ENCODE measurements around the gene RAD51B. TPM values are rescaled to one million over a fixed set of nuclear protein-coding genes. Genes with fewer than 3 reads are reported as not detected.

Gene RAD51B
- total RNA-seq, 1 experiment from 2014 or later = 29.9 TPM

GRCh38 chr14:68507544-68508081 lies 688.0 kb downstream of the RAD51B start:
- TF ChIP-seq, protein P1, sequence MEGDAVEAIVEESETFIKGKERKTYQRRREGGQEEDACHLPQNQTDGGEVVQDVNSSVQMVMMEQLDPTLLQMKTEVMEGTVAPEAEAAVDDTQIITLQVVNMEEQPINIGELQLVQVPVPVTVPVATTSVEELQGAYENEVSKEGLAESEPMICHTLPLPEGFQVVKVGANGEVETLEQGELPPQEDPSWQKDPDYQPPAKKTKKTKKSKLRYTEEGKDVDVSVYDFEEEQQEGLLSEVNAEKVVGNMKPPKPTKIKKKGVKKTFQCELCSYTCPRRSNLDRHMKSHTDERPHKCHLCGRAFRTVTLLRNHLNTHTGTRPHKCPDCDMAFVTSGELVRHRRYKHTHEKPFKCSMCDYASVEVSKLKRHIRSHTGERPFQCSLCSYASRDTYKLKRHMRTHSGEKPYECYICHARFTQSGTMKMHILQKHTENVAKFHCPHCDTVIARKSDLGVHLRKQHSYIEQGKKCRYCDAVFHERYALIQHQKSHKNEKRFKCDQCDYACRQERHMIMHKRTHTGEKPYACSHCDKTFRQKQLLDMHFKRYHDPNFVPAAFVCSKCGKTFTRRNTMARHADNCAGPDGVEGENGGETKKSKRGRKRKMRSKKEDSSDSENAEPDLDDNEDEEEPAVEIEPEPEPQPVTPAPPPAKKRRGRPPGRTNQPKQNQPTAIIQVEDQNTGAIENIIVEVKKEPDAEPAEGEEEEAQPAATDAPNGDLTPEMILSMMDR (conservative IDR thresholded peaks at IDR 0.05) = no peak
- TF ChIP-seq EZH2 (IDR thresholded peaks at IDR 0.05; ENCODE audit: low read depth) = no peak
- Histone ChIP-seq H3K36me3 (ENCODE audit: low read depth) (no peaks in the 10 kb centered on the region), H3K9me2 (ENCODE audit: insufficient read depth) (no peaks in the 10 kb centered on the region), H3K9me3 (ENCODE audit: insufficient read depth, low read depth) (no peaks in the 10 kb centered on the region), H3K4me3 (no peak overlapping the region), H4K20me1 (ENCODE audit: insufficient read depth) (no peaks in the 10 kb centered on the region), H2AFZ (no peak overlapping the region), H3F3A (ENCODE audit: insufficient read depth, low read depth) (peaks cover 9% of the 10 kb centered on the region; the same call in 1 of the 2 replicates), H3K4me2 (no peak overlapping the region), H3K79me2 (ENCODE audit: low read depth) (no peaks in the 10 kb centered on the region), H3K27me3 (ENCODE audit: insufficient read depth, low read depth) (no peaks in the 10 kb centered on the region), H3K4me1 (replicated peaks; ENCODE audit: insufficient read depth) (peaks cover 29% of the 10 kb centered on the region), H3K27ac (no peak overlapping the region)
- BruUV-seq (replicated peaks) = no TSS peak
- POLR2A ChIA-PET (ENCODE audit: unreplicated experiment) = interaction anchor here (0.6 kb wide), 1 partner anchor 39 kb away, joined by 3 read pairs; no protein-coding TSS in a partner anchor
- DNase-seq = no peak
- CTCF ChIA-PET = no interaction called here
- intact Hi-C loops (cut with micrococcal nuclease; ENCODE audit: unreplicated experiment) = loop anchor here (2.0 kb wide), 1 partner anchor 19 kb away; no protein-coding TSS in a partner anchor

- Histone ChIP-seq H3K4me3 (no peak overlapping the region), H3K4me2 (no peak overlapping the region), H3K36me3 (ENCODE audit: low read depth) (no peaks in the 10 kb centered on the region), H4K20me1 (ENCODE audit: insufficient read depth) (no peaks in the 10 kb centered on the region), H3K27me3 (ENCODE audit: insufficient read depth, low read depth) (no peaks in the 10 kb centered on the region), H3K79me2 (ENCODE audit: low read depth) (peaks cover 3% of the 10 kb centered on the region; the same call in 1 of the 2 replicates), H3K9me2 (ENCODE audit: insufficient read depth) (no peaks in the 10 kb centered on the region), H3K9me3 (ENCODE audit: insufficient read depth, low read depth) (no peaks in the 10 kb centered on the region), H2AFZ (no peak overlapping the region), H3K4me1 (replicated peaks; ENCODE audit: insufficient read depth) (peaks cover 34% of the 10 kb centered on the region), H3K27ac (no peak overlapping the region), H3F3A (ENCODE audit: insufficient read depth, low read depth) (peaks cover 18% of the 10 kb centered on the region)
- DNase-seq = no peak
- POLR2A ChIA-PET (ENCODE audit: unreplicated experiment) = no interaction called here
- CTCF ChIA-PET = no interaction called here
- intact Hi-C loops (cut with micrococcal nuclease; ENCODE audit: unreplicated experiment) = no loop called here
- no peak for TF ChIP-seq EZH2 (IDR thresholded peaks at IDR 0.05; ENCODE audit: low read depth)
- TF ChIP-seq, protein P1 (conservative IDR thresholded peaks at IDR 0.05) = no peak
- BruUV-seq (replicated peaks) = no TSS peak
These were observed 689.0 kb downstream of the RAD51B start for GRCh38 chr14:68508581-68508980.

DNA sequence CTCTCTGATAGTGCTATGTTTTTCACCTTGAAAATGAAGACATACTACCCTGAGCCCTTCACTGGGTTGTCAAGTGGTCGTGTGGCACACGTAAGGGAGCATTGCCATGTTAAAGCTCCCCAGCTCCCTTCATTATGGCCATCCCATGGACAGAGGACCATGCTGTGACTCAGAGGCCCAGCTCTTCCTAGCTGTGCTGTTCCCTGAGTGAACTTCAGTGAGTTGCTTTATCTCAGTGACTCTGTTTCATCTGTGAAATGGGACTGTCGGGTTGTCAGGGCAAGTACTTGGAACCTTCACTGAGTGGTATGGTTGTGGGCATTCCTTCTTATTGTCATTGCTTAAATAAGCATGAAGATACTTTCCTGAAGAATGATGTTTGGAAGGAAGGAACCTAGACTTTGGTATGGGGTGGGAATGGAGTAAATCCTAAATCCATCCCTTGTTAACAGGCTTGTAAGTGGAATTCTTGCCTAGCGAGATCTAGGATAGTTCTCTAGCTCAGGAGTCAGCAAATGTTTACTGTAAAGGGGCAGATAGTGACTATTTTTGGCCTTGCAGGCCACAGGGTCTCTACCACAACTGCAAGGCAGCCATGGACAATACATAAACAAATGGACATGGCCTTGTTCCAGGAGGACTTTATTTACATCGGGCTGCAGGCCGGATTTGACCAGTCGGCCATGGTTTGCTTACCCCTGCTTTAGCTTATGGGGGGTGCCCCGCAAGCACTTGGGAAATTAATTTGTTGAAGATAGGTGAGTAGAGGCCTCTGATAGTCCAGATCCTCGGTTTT lies 689.8 kb downstream of the RAD51B start:
- Histone ChIP-seq H3K9me3 (ENCODE audit: insufficient read depth, low read depth) (no peaks in the 10 kb centered on the region), H3K4me2 (no peak overlapping the region), H4K20me1 (ENCODE audit: insufficient read depth) (no peaks in the 10 kb centered on the region), H3K4me1 (replicated peaks; ENCODE audit: insufficient read depth) (peaks cover 42% of the 10 kb centered on the region), H3K9me2 (ENCODE audit: insufficient read depth) (no peaks in the 10 kb centered on the region), H3K27ac (no peak overlapping the region), H3F3A (ENCODE audit: insufficient read depth, low read depth) (peaks cover 26% of the 10 kb centered on the region), H3K27me3 (ENCODE audit: insufficient read depth, low read depth) (no peaks in the 10 kb centered on the region), H3K36me3 (ENCODE audit: low read depth) (no peaks in the 10 kb centered on the region), H2AFZ (no peak overlapping the region), H3K4me3 (no peak overlapping the region), H3K79me2 (ENCODE audit: low read depth) (peaks cover 3% of the 10 kb centered on the region; the same call in 1 of the 2 replicates)
- DNase-seq = peak in 1 of 2 experiments; percentile 33
- CTCF ChIA-PET = no interaction called here
- BruUV-seq (replicated peaks) = no TSS peak
- intact Hi-C loops (cut with micrococcal nuclease; ENCODE audit: unreplicated experiment) = no loop called here
- POLR2A ChIA-PET (ENCODE audit: unreplicated experiment) = no interaction called here
- TF ChIP-seq, protein P1 (conservative IDR thresholded peaks at IDR 0.05) = no peak
- no peak for TF ChIP-seq EZH2 (IDR thresholded peaks at IDR 0.05; ENCODE audit: low read depth)
